Measurements from ENCODE around the gene FTO.

FTO gene

DNA sequence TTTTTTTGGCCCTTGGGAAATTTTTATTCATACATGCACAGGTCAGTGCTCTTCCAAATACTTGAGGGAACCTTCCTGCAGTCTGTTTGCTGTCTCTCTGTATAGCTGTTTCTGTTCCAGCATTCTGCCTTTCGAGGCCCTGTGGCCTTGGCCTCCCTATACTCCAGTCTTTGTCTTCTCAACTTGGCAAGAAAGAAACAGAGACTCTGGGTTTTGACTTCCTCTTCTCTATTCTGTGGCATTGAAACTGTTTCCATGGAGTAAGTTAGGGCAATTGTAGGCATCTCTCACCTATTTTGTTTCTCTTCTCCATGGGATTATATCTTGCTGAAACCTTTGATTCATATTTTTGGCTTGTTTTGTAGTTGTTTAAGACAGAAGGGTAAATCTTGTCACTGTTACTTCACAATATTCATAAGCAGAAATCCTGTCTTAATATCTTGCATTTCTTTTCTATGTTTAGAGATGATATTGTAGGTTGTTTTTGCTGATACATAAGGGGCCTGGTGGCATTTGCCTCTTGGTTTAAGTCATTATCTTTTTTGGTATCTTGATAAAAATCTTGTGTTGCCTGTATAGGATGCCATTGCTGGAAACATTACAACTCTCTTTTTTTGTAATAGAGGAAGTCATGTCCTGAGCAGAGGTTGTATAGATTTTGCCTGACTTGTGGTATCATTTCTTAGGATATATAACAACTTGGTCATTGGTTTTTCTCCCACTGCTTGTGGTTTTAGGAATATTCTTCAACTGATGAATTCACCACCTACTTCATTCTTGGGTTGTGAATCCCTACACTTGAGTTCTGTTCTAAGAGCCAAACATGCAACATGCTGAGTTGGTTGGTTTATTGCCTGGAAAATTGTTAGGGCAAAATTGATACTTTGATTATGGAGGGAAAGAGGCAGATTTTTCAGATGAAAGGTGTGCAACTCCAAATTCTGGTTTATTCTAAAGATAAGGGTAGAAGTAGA lies 168.6 kb downstream of the FTO start:
- H3K27ac ChIP-seq, result peak overlapping the region; percentile 4
- no peaks in the 10 kb centered on the region for H3K36me3 ChIP-seq (replicated peaks)
- no peaks in the 10 kb centered on the region for H3K27me3 ChIP-seq (replicated peaks)
- no peak overlapping the region for H3K4me3 ChIP-seq (ENCODE audit: low read depth, low read length)
- DNase-seq, result peak; percentile 65
- in situ Hi-C loops (cut with HindIII; ENCODE audit: low pct_ligation_motif_present, low sequenced_read_pairs), result no loop called here
- TF ChIP-seq, protein P1, sequence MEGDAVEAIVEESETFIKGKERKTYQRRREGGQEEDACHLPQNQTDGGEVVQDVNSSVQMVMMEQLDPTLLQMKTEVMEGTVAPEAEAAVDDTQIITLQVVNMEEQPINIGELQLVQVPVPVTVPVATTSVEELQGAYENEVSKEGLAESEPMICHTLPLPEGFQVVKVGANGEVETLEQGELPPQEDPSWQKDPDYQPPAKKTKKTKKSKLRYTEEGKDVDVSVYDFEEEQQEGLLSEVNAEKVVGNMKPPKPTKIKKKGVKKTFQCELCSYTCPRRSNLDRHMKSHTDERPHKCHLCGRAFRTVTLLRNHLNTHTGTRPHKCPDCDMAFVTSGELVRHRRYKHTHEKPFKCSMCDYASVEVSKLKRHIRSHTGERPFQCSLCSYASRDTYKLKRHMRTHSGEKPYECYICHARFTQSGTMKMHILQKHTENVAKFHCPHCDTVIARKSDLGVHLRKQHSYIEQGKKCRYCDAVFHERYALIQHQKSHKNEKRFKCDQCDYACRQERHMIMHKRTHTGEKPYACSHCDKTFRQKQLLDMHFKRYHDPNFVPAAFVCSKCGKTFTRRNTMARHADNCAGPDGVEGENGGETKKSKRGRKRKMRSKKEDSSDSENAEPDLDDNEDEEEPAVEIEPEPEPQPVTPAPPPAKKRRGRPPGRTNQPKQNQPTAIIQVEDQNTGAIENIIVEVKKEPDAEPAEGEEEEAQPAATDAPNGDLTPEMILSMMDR (IDR thresholded peaks at IDR 0.05; ENCODE audit: low read depth, low read length, missing control alignments), result no peak

DNA sequence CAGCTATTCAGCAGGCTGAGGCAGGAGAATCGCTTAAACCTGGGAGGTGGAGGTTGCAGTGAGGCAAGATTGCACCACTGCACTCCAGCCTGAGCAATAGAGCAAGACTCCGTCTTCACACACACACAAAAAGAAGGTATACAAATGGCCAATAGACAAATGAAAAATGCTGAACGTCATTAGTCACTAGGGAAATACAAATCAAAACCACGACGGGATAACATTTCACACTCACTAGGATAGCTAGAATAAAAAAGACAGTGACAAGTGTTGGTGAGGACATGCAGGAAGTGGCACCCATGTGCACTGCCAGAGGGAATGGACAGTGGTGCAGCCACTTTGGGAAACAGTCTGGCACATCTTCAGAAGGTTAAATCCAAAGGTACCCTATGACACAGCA lies 172.9 kb downstream of the FTO start:
- in situ Hi-C loops (cut with HindIII; ENCODE audit: low pct_ligation_motif_present, low sequenced_read_pairs), result no loop called here
- TF ChIP-seq, protein P1 (IDR thresholded peaks at IDR 0.05; ENCODE audit: low read depth, low read length, missing control alignments), result no peak

DNA sequence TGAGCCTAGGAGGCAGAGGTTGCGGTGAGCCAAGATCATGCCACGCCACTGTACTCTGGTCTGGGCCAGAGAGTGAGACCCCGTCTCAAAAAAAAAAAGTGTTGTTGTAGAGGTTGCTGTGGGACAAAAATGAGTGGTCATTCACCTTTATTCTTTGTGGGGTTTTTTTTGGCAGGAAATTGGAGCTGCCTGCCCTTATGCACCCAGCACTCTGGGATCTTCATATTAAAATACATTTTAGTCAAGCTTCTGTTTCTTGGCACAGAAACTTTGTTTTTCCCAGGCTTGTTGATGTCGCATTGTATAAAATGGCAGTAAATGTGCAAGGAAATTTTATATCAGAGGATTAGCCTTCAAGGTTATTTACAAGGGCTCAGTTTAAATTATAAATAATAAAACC lies 174.3 kb downstream of the FTO start:
- no peaks in the 10 kb centered on the region for H3K27me3 ChIP-seq (replicated peaks)
- DNase-seq, result no peak
- in situ Hi-C loops (cut with HindIII; ENCODE audit: low pct_ligation_motif_present, low sequenced_read_pairs), result no loop called here
- no peak overlapping the region for H3K4me3 ChIP-seq (ENCODE audit: low read depth, low read length)
- H3K27ac ChIP-seq, result no peak overlapping the region
- TF ChIP-seq, protein P1 (IDR thresholded peaks at IDR 0.05; ENCODE audit: low read depth, low read length, missing control alignments), result no peak
- peaks cover 7% of the 10 kb centered on the region for H3K36me3 ChIP-seq (replicated peaks)

More for the DNA sequence above, 172.9 kb downstream of the FTO start:
- H3K4me3 ChIP-seq (ENCODE audit: low read depth, low read length), result no peak overlapping the region
- no peak for DNase-seq
- H3K27me3 ChIP-seq (replicated peaks), result no peaks in the 10 kb centered on the region
- H3K27ac ChIP-seq, result no peak overlapping the region
- peaks cover 7% of the 10 kb centered on the region for H3K36me3 ChIP-seq (replicated peaks)

DNA sequence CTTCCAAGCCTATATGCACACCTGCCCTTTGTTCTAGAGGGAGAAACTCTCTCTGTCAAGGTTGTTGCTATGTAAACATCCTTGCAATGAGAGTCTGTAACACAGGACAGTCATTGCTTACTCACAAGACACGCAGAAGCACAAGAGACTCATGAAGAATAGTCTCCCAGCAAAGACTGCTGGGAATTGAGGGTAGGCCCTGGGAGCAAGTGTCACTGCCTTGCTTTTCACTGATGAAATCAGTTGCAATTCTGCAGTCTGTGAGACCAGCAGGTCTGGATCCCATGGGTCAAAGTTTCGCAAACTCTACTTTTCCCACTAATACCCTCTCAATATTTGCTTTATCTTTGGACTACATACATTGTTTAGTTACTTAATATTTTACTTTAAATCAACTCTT lies 177.4 kb downstream of the FTO start:
- peak; percentile 64 for DNase-seq
- peaks cover 7% of the 10 kb centered on the region for H3K36me3 ChIP-seq (replicated peaks)
- no peaks in the 10 kb centered on the region for H3K27me3 ChIP-seq (replicated peaks)
- in situ Hi-C loops (cut with HindIII; ENCODE audit: low pct_ligation_motif_present, low sequenced_read_pairs), result no loop called here
- H3K4me3 ChIP-seq (ENCODE audit: low read depth, low read length), result no peak overlapping the region
- TF ChIP-seq, protein P1 (IDR thresholded peaks at IDR 0.05; ENCODE audit: low read depth, low read length, missing control alignments), result no peak
- no peak overlapping the region for H3K27ac ChIP-seq

DNA sequence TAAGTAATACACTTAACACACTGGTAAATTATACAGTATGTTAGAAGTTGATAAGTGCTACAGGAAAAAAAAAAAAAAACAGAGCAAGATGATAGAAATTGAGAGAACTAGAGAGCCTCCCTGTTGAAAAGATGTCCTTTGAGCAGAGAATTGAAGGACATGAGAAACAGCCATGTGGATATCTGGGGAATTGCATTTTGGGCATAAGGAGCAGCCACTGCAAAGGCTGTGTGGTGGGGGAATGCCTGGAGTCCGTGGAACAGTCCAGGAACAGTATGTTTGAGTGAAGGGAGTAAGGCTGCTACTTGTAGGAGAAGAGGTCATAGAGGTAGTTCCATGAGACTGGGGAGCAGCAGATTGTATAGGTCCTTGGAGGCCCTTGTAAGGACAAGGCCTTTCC lies 178.4 kb downstream of the FTO start:
- H3K36me3 ChIP-seq (replicated peaks), result peaks cover 7% of the 10 kb centered on the region
- H3K27me3 ChIP-seq (replicated peaks), result no peaks in the 10 kb centered on the region
- no peak overlapping the region for H3K27ac ChIP-seq
- TF ChIP-seq, protein P1 (IDR thresholded peaks at IDR 0.05; ENCODE audit: low read depth, low read length, missing control alignments), result no peak
- no peak for DNase-seq
- in situ Hi-C loops (cut with HindIII; ENCODE audit: low pct_ligation_motif_present, low sequenced_read_pairs), result no loop called here
- H3K4me3 ChIP-seq (ENCODE audit: low read depth, low read length), result no peak overlapping the region

Measured in brain microvascular endothelial cell (primary cell).